NCI-H146 (cell line): ENCODE data around the gene CERS2.
A peak's percentile ranks its signal among the peaks of the same experiment; 100 is the strongest.

Experiments
- DNase-seq: peaks from one replicate; lab custom pipeline; 2025; lab: John Stamatoyannopoulos, UW

The CERS2 gene

DNA sequence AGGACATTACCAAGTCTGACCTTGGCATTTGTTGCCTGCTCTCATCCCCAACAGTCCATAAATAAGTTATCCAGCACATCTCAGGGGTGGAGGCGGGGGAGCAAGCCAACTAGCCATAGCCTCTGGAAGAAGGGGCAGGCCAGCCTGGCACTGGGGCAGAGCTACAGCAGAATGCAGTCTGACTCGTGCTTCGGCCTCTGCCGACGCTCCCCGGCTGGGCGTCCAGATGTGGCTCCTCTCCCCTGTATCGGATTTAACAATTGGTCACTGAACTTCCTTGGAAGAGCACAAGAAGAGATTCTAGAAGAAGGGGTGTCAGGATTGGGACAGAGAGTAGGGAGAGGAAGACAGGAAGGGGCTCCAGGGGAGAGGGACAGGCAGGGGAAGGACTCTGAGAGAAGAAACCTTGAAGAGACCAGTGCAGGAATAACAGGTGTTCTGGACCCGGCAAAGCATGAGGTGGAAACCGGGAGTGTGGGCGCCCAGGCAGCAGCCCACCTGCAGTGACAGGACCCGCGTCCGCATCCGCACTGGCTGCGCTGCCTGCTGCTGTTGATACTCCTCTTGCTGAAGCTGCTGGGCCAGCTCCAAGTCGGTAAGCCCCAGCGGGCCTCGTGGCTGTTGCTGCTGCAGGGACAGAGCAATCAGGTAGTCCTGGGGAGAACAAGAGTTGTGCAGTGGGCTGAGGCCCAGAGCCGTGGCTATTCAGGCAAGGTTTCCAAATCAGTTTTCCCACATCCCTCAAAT, 22.7 kb upstream of the CERS2 start:
- DNase-seq: no peak

DNA sequence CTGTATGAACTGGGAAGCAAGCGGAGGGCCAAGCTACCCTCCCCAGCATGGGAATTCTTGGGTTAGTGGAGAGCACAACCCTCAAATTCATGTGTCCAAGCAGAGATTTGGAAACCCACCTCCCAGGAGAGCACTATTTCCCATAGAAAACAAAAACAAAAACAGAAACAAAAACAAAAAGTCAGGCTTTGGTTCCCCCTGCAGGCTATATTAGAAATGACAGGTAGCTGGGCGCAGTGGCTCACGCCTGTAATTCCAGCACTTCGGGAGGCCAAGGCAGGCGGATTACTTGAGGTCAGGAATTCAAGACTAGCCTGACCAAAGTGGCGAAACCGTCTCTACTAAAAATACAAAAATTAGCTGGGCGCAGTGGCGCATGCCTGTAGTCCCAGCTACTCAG, 21.3 kb upstream of the CERS2 start:
- DNase-seq: no peak

DNA sequence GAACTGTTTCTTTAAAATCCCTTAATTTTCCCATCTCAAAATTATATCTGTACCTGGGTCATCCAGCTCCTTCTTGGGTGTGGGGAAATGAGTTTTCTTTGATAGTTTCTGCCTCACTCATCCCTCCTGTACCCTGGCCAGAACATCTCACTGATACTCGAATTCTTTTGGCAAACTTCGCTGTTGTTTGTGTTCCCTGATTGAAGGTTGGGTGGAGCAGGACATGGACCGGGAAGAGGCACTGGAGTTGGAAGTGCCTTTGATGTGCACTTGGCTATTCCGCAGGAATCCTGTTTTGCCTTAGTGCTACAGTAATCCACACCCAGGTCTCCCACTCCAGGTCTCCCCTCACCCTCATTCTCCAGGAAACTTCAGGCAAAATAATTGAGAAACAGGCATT, 20.8 kb upstream of the CERS2 start:
- DNase-seq: no peak

DNA sequence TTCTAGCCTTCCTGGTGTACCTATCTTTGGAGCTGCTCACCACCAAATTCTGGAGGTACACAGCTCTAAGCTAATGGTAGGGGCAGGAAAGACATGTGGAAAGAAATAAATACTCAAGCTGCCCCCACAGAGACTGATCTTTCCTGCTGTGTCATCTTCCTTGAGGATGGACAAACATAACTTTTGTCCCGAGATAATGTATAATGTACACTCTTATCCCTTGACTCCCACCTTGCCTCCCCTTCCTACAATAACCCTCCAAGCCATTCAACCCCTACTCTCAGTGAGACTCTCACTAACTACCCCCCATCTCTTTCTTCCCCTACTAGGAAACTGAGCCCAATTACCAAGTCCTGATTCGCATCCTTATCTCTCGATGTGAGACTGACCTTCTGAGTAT, 19.6 kb upstream of the CERS2 start:
- no peak for DNase-seq

DNA sequence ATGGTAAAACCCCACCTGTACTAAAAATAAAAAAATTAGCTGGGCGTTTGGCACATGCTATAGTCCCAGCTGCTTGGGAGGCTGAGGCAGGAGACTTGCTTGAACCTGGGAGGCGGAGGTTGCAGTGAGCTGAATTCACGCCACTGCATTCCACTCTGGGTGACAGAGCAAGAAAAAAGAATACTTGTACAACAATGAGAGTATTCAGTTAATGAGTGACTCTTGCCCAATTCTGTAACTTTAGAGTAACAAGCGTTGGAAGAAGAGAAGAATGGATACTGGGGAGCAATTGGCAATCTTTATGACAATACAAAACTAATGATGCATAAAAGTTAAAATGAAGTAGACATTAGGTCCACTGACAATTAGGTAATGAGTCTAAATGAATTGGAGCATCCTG, 18.0 kb upstream of the CERS2 start:
- no peak for DNase-seq

DNA sequence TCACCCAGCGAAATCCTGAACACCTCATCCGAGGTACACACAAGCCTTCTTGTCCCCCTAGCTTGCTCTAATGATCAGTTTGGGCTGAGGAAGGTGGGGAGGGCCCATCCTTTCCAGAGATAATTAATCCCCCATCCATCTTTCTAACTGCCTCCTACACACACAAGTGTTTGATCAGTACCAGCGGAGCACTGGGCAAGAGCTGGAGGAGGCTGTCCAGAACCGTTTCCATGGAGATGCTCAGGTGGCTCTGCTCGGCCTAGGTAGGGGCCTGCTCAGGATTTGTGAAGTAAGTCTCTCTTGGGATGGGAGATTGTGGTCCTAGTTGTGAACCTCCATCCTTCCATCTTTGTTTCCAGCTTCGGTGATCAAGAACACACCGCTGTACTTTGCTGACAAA, 13.3 kb upstream of the CERS2 start:
- DNase-seq: no peak

DNA sequence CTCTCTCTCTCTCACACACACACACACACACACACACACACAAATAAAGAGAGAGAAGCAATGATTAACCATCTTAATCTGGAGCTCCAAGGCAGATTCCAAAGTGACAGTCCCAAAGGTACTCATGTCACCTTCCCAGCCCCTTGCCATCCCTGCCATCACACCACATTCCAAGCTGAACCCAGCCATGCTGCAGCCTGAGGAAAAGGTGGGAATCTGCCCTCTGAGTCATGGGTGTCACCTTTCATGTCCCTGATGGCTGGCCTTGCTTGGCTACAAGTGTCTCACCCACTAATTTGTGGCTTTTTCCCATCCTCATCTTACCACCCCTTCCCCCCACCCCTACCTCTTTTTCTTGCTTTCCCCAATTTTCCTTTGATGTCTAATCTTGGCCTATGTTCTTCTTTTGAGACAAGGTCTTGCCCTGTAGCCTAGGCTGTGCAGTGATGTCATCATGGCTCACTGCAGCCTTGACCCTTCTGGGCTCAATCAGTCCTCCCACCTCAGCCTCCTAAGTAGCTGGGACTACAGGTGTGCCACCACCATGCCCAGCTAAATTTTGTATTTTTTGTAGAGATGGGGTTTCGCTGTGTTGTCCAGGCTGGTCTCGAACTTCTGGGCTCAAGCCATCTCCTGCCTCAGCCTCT, 10.7 kb upstream of the CERS2 start:
- DNase-seq: no peak

DNA sequence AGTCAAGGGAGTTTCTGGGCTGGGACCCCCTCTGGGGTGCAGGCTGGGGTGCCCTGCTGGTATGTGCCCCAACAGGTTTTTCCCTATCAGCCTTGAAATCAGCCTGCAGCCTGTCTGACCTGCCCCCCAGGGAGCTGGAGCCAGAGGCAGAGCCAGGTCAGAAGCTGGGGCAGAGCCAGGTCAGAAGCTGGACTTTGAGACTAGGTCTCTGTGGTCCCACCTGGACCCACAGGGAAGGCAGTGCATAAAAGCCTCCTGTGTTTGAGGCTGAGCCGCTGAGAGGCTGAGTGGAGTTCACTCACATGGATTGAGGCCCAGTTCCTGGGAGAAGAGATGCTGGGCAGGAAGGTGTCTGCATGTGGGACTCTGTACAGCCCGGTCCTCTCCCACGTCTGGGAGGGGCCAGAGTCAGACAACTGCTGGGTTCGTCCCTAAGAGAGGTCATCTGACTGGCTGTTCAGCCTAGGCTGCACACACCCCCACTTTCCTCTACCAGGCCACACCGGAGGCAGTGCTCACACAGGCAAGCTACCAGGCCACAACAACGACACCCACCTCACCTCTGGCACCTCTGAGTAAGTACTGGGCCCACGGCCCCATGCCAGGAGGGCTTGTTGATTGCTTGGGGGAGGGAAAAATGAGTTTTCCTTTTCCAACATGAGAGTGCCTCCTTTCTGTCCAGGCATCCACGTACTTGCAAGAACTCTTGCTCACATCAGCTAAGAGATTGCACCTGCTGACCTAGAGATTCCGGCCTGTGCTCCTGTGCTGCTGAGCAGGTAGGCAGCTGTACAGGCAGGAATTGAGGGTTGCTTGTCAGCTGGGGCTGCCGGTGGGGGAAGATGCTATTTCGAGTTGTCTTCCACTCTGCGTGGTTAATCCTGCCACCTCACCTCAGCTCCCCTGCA, 7.4 kb upstream of the CERS2 start, which contains the start of gene ANXA9:
Gene ANXA9, plus strand, starts transcription at position 488 of the 908 bp plus-strand sequence. CDS start 814 bp downstream, outside the sequence.
- peak; percentile 69 for DNase-seq

DNA sequence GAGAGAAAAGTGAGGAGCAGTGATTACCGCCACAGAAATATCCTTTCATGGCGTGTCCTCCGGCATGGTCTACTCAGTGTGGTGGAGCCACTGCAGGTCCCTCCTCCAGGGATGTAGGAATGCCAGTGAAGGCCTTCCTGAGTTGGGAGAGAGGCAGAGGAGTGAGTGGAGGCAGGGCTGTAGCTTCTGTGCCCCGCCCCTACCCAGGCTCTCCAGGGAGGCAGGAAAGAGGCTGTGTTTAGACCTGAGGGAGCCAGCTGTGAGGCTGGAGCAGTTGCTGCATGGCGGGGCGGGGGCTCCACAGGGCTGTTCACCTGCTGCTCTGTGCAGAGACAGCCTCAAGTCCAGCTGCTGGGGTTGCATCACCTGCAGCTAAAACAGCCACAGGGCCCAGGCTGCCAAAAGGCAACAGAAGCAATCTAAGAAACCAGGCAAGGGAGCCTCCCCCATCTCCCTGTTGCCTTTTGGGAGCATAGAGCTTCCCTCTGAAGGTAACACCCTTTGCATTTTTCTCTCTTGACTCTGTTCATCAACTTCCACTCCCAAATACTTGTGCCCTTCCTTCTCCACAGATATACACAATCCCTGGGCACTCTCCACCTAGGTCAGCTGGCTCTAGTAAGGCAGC, 6.7 kb upstream of the CERS2 start:
- DNase-seq: peak; percentile 96

DNA sequence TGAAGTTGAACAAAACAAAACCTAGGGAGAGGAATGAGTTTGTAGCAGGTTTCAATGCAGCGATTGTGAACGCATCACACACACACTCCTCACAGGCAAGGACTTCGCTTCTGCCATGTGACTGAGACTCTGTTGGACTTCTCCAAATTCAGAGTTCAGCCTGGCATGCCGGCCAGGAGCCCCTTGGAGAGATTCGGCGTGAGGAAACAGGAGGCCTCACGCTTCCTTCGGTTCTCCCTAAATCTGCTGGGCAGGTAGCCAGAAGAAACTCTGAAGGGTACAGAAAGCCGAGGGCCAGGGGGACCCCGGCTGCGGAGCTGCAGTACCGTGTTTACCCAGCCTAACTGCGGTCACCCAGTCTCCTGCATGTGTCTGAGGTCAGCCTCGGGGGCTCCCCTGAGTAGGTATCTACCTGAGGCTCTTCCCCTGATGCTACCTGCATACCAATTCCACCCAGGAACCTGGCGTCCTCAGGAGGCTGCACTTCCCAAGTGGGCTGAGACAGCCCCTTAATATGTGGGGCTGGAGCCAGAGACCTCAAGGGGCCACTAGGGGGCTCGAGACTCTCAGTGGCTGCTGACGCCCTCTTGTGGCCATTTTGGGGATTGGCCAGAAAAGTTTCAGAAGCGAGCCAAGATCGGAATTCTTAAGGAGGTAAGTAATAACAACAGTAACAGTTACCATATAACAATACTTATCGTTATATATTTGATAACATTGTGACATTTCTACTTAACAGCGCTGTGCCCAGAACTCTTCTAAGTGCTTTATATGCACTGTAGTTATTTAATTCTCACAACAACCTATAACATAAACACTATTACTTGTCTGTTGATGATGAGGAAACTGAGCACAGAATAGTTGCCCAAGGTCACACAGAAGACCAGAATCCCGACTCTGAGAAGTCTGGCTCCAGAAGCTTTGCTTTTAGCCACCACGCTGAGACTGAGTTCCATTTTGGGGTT, 4.7 kb upstream of the CERS2 start:
- peak; percentile 81 for DNase-seq

DNA sequence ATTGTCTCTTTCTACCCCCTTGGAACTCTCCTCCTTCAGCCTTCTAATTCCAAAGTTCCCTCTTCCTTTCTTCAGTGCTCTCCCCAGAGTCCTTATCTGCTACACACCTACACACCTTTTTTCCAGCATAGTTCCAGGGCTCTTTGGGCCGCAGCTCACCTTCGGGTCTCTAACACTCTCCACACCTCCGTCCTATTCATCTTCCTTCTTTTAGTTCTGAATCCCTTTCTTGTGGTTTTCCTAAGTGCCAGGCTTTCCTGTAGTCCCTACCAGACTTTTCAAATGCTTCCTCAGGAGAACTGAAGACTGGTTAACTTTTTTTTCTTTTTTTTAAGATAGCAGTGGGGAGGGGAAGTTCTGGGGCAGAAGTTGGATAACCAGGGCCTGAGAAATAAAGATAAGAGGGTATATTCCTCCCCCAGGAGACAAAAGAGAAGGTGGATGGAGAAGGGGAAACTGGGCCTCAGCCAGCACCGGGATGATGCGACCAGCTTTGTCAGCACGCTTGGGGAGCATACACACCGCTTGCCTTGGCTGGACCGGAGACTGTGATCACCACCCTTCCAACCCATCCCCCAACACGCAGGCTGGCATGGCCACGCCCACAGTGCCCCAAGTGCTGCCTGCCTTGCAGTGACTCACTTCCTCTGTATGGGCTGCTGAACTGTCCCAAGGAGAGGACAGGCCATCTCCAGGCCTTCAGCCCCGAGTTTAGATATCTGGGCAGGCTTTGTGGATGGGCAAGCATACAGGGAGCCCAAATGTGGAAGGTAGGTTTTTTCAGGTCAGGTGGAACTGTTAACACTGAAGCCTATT, 2.5 kb upstream of the CERS2 start:
- no peak for DNase-seq

DNA sequence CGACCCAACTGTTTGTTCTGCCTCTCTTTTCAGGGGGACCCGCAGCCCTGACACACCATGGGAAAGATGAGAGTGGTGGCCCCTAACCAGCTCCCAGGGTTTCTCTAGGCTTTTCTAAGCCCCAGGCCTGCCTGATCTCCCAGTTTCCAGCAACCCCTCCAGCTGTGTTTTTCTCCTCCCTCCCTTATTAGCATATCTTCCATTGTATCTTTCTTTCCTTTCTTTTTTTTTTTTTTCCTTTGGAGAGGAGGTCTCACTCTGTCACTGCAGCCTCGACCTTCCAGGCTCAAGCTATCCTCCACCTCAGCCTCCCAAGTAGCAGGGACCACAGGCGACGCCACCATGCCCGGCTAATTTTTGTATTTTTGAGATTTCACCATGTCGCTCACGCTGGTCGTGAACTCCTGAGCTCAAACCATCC, 1.8 kb upstream of the CERS2 start:
- DNase-seq: no peak

DNA sequence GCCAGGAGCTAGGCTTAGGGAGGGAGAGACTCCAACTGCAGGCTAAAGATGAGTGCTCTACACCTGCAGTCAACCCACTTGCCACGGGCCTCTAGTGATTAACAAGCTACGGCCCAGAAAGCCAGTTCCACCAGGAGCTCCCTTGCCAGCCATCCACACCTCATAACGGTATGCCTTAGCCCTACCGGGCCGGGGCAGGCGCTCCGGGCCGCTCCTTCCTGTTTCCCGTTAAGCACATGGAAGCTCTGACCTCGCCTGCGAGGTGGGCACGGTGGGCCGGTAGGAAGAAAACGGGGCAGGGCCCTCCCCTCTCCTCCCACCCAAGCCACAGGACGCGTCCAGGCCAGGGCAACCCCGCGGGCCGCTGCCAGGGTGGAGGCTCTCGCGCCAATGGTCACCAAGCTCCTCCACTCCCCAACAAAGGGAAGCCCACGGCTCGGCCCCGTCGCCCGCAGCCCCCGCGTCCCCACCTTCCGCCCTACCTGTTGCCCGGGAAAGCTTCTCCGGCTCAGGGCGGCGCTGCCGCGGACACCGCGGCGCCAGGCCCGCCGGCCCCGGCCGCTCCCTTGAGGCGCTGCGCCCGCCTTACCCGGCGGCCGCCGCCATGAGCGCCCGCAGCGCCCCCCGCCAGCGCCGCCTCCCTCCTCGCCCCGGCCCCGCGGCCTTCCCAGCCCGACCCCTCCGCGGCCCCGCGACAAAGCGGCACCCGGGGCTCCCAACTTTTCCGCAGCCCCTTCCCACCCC, 627 bp downstream of the CERS2 start:
- DNase-seq: peak; percentile 47

DNA sequence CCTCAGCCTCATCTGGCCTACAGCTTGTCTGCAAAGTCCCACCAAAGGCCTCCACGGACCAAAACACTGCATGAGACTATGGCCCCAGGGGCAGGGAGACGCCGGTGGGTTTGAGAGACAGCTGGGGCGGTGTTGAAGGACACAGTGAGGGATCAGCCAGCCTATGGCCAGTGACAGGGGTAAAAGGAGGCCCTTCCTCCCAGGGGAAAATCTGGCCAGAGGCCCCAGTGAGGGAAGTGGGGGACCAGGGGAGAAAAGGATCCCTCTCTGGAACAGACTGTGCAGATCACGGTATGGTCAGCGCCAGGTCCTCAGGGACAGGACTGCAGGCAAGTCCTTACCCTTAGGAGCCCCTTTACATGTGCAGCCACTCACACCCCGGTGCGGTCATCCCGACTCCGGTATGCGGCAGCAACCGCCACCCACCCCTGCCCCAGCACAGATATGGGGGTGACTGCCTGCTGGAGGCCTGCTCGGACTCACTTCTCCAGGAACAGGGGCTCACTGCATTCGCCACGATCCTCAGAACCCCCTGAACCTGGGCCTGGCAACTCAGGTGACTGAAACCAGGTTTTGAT, 1.3 kb downstream of the CERS2 start:
- DNase-seq: no peak

DNA sequence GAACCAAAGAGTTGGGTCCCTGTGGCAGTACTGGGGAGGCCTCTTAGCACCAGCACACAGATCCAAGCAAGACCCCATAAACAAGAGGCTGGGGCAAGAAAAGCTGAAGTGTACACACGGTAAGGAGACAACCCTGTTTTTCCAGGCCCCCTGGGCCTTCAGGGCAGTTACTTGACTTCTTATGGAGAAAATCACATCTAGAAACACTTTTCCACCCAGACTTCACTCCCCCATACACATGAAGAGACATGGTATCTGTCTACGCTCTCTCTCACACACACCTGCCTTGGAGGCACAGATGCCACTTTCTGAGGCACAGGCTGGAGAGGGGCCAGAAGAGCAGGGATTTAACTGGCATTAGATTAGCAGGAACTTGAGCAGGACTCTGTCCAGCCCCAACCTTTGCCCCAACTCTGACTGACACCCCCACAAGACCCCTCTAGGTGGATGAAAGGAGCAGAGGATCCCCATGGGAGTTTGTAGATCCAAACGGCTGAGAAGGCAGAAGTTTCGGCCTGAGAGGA, 2.2 kb downstream of the CERS2 start:
- no peak for DNase-seq

DNA sequence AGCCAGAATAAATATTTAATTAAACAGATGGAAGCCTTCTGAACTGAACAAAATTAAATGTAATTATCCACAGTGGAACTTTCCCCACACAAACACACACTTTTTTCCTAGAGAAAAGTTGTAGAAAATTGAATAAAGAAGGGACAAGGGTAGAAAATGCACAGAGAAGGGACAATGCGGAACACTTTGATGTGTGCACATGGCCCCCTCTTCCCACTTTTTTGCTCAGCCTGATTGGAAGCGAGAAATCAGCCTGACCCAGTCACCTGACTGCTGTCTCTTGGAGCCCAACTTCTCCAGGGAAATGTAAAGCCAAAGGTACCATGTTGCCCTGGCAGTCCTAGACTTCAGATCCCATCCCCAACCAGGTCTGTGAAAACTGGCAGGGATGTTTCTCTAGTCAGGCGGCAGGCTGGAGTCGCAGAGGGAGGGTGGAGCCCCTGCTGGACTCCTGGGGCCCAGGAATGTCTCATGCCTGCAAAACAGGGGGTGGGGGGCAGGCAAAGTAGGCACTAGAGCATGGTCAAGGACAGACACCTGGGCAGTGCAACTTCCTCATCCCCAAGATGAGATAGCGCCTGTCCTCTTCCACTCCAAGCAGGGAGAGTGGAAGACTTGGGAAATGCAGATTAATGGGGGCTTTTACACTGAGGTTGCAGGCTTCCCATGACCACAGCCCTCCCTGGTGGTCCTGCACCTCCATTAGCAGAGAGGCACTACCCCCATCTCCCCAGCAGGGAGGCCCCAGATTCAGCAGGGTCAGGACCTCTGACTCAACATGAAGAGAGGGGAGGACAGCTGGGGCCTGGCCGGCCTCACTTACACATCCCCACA, 2.8 kb downstream of the CERS2 start:
- no peak for DNase-seq

DNA sequence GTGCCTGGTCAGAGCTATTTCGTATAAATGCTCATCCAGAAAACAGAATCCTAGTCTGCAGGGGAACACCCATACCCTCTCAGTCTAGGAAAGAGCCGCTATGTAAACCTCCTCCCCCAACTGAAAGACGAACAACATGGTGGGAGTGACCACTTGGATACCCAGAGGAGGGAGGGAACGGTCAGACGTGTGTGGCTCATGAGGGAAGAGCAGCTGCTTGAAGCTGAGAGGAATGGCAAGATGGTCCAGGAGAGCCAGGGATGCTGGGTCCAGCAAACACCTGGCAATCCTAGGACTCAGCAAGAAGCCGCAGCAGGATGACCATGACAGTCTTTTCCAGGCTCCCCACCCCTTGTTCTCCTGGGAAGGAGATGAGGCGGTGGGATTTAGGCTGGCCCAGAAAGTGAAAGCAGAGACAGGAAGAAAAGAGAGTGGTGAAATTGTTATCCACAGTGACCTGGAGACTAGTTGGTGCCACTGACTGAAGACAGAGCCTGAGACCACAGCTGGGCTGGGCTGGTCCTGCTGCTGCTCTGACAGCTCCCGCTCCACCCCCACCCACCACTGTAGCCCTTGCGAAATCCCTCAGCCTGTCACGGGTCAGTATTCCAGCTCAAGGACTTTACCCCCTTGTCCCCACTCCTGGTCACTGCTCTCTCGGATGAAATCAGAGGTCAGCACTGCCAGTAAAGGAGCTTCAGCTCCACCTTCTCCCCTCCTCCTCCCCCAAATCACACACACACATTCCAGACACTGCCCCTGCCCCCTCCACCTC, 3.6 kb downstream of the CERS2 start:
- DNase-seq: no peak
